Measurements from ENCODE around the gene PTPRN2. TPM values are rescaled to one million over a fixed set of nuclear protein-coding genes. Genes with fewer than 3 reads are reported as not detected.

The PTPRN2 gene
- polyA plus RNA-seq, 4 donors, result 1.6 to 11.7 (median 4.0) TPM

- no peak overlapping the region for H3K4me3 ChIP-seq (ENCODE audit: low read depth in 1 of 3, low read length in 3 of 3)
- H3K4me1 ChIP-seq (ENCODE audit: control insufficient read depth in 3 of 3, insufficient read depth in 2 of 3, low read depth in 1 of 3, low read length in 2 of 3), result no peaks in the 10 kb centered on the region
- H3K36me3 ChIP-seq (ENCODE audit: control insufficient read depth in 3 of 3, insufficient read depth in 2 of 3, low read depth in 1 of 3, low read length in 3 of 3), result no peaks in the 10 kb centered on the region
- peaks cover 0 to 3% (median 0%) of the 10 kb centered on the region in 3 donors for H3K27me3 ChIP-seq (ENCODE audit: control insufficient read depth in 3 of 3, insufficient read depth in 3 of 3, low read length in 3 of 3)
- peaks cover 0 to 9% of the 10 kb centered on the region in 2 donors for H3K9me3 ChIP-seq (ENCODE audit: control insufficient read depth in 2 of 2, insufficient read depth in 1 of 2, low read depth in 1 of 2, low read length in 1 of 2)
- no peak for DNase-seq
- 61 to 72% (median 62%) methylated on average over 13 to 14 of the region's 14 CpGs for WGBS, 3 donors
- FAIRE-seq, result no peak
- no peak overlapping the region for H3K27ac ChIP-seq (ENCODE audit: low read depth in 1 of 3, low read length in 2 of 3)
These were observed 660.2 kb downstream of the PTPRN2 start for GRCh38 chr7:157927313-157927925.

- DNase-seq (no peak), FAIRE-seq (no peak)
- Histone ChIP-seq H3K9me3 (ENCODE audit: control insufficient read depth in 2 of 2, insufficient read depth in 1 of 2, low read depth in 1 of 2, low read length in 1 of 2) (peaks cover 0 to 9% of the 10 kb centered on the region in 2 donors), H3K4me3 (ENCODE audit: low read depth in 1 of 3, low read length in 3 of 3) (no peak overlapping the region), H3K27ac (ENCODE audit: low read depth in 1 of 3, low read length in 2 of 3) (no peak overlapping the region), H3K27me3 (ENCODE audit: control insufficient read depth in 3 of 3, insufficient read depth in 3 of 3, low read length in 3 of 3) (peaks cover 0 to 3% (median 0%) of the 10 kb centered on the region in 3 donors), H3K4me1 (ENCODE audit: control insufficient read depth in 3 of 3, insufficient read depth in 2 of 3, low read depth in 1 of 3, low read length in 2 of 3) (no peaks in the 10 kb centered on the region), H3K36me3 (ENCODE audit: control insufficient read depth in 3 of 3, insufficient read depth in 2 of 3, low read depth in 1 of 3, low read length in 3 of 3) (no peaks in the 10 kb centered on the region)
- 53 to 68% (median 58%) methylated on average over 16 of the region's 16 CpGs for WGBS, 3 donors
These were observed 661.0 kb downstream of the PTPRN2 start for GRCh38 chr7:157926521-157927150.

GRCh38 chr7:157926107-157926506 lies 661.5 kb downstream of the PTPRN2 start:
- Histone ChIP-seq H3K27me3 (ENCODE audit: control insufficient read depth in 3 of 3, insufficient read depth in 3 of 3, low read length in 3 of 3) (peaks cover 0 to 3% (median 0%) of the 10 kb centered on the region in 3 donors), H3K4me1 (ENCODE audit: control insufficient read depth in 3 of 3, insufficient read depth in 2 of 3, low read depth in 1 of 3, low read length in 2 of 3) (no peaks in the 10 kb centered on the region), H3K36me3 (ENCODE audit: control insufficient read depth in 3 of 3, insufficient read depth in 2 of 3, low read depth in 1 of 3, low read length in 3 of 3) (no peaks in the 10 kb centered on the region), H3K27ac (ENCODE audit: low read depth in 1 of 3, low read length in 2 of 3) (no peak overlapping the region), H3K4me3 (ENCODE audit: low read depth in 1 of 3, low read length in 3 of 3) (no peak overlapping the region), H3K9me3 (ENCODE audit: control insufficient read depth in 2 of 2, insufficient read depth in 1 of 2, low read depth in 1 of 2, low read length in 1 of 2) (peaks cover 0 to 13% of the 10 kb centered on the region in 2 donors)
- 49 to 52% (median 51%) methylated on average over 5 of the region's 5 CpGs for WGBS, 3 donors
- no peak for DNase-seq
- no peak for FAIRE-seq

- peaks cover 0 to 3% (median 0%) of the 10 kb centered on the region in 3 donors for H3K27me3 ChIP-seq (ENCODE audit: control insufficient read depth in 3 of 3, insufficient read depth in 3 of 3, low read length in 3 of 3)
- no peak for FAIRE-seq
- no peak overlapping the region for H3K4me3 ChIP-seq (ENCODE audit: low read depth in 1 of 3, low read length in 3 of 3)
- 84 to 88% (median 88%) methylated on average over 17 of the region's 17 CpGs for WGBS, 3 donors
- H3K27ac ChIP-seq (ENCODE audit: low read depth in 1 of 3, low read length in 2 of 3), result no peak overlapping the region
- peaks cover 0 to 8% of the 10 kb centered on the region in 2 donors for H3K9me3 ChIP-seq (ENCODE audit: control insufficient read depth in 2 of 2, insufficient read depth in 1 of 2, low read depth in 1 of 2, low read length in 1 of 2)
- H3K36me3 ChIP-seq (ENCODE audit: control insufficient read depth in 3 of 3, insufficient read depth in 2 of 3, low read depth in 1 of 3, low read length in 3 of 3), result no peaks in the 10 kb centered on the region
- no peaks in the 10 kb centered on the region for H3K4me1 ChIP-seq (ENCODE audit: control insufficient read depth in 3 of 3, insufficient read depth in 2 of 3, low read depth in 1 of 3, low read length in 2 of 3)
- DNase-seq, result no peak
These were observed 662.2 kb downstream of the PTPRN2 start for GRCh38 chr7:157925383-157925875.

- H3K27ac ChIP-seq (ENCODE audit: low read depth in 1 of 3, low read length in 2 of 3), result no peak overlapping the region
- no peak overlapping the region for H3K4me3 ChIP-seq (ENCODE audit: low read depth in 1 of 3, low read length in 3 of 3)
- DNase-seq (no peak), FAIRE-seq (no peak)
- H3K9me3 ChIP-seq (ENCODE audit: control insufficient read depth in 2 of 2, insufficient read depth in 1 of 2, low read depth in 1 of 2, low read length in 1 of 2), result peaks cover 0 to 8% of the 10 kb centered on the region in 2 donors
- no peaks in the 10 kb centered on the region for H3K4me1 ChIP-seq (ENCODE audit: control insufficient read depth in 3 of 3, insufficient read depth in 2 of 3, low read depth in 1 of 3, low read length in 2 of 3)
- H3K27me3 ChIP-seq (ENCODE audit: control insufficient read depth in 3 of 3, insufficient read depth in 3 of 3, low read length in 3 of 3), result peaks cover 0 to 3% (median 0%) of the 10 kb centered on the region in 3 donors
- WGBS, 3 donors, result 86 to 89% (median 88%) methylated on average over 15 to 16 of the region's 16 CpGs
- no peaks in the 10 kb centered on the region for H3K36me3 ChIP-seq (ENCODE audit: control insufficient read depth in 3 of 3, insufficient read depth in 2 of 3, low read depth in 1 of 3, low read length in 3 of 3)
These were observed 663.6 kb downstream of the PTPRN2 start for GRCh38 chr7:157923903-157924630.

- 87 to 96% (median 89%) methylated on average over 8 of the region's 8 CpGs for WGBS, 3 donors
- Histone ChIP-seq H3K27me3 (ENCODE audit: control insufficient read depth in 3 of 3, insufficient read depth in 3 of 3, low read length in 3 of 3) (peaks cover 0 to 3% (median 0%) of the 10 kb centered on the region in 3 donors), H3K4me3 (ENCODE audit: low read depth in 1 of 3, low read length in 3 of 3) (no peak overlapping the region), H3K9me3 (ENCODE audit: control insufficient read depth in 2 of 2, insufficient read depth in 1 of 2, low read depth in 1 of 2, low read length in 1 of 2) (peaks cover 0 to 10% of the 10 kb centered on the region in 2 donors), H3K36me3 (ENCODE audit: control insufficient read depth in 3 of 3, insufficient read depth in 2 of 3, low read depth in 1 of 3, low read length in 3 of 3) (no peaks in the 10 kb centered on the region), H3K4me1 (ENCODE audit: control insufficient read depth in 3 of 3, insufficient read depth in 2 of 3, low read depth in 1 of 3, low read length in 2 of 3) (no peaks in the 10 kb centered on the region), H3K27ac (ENCODE audit: low read depth in 1 of 3, low read length in 2 of 3) (no peak overlapping the region)
- DNase-seq, result no peak
- no peak for FAIRE-seq
These were observed 665.0 kb downstream of the PTPRN2 start for GRCh38 chr7:157922576-157922975.

- Histone ChIP-seq H3K27me3 (ENCODE audit: control insufficient read depth in 3 of 3, insufficient read depth in 3 of 3, low read length in 3 of 3) (no peaks in the 10 kb centered on the region), H3K36me3 (ENCODE audit: control insufficient read depth in 3 of 3, insufficient read depth in 2 of 3, low read depth in 1 of 3, low read length in 3 of 3) (no peaks in the 10 kb centered on the region), H3K9me3 (ENCODE audit: control insufficient read depth in 2 of 2, insufficient read depth in 1 of 2, low read depth in 1 of 2, low read length in 1 of 2) (peaks cover 0 to 24% of the 10 kb centered on the region in 2 donors), H3K4me1 (ENCODE audit: control insufficient read depth in 3 of 3, insufficient read depth in 2 of 3, low read depth in 1 of 3, low read length in 2 of 3) (no peaks in the 10 kb centered on the region), H3K4me3 (ENCODE audit: low read depth in 1 of 3, low read length in 3 of 3) (no peak overlapping the region), H3K27ac (ENCODE audit: low read depth in 1 of 3, low read length in 2 of 3) (no peak overlapping the region)
- FAIRE-seq, result no peak
- 89 to 91% (median 89%) methylated on average over 29 of the region's 29 CpGs for WGBS, 3 donors
- no peak for DNase-seq
These were observed 669.1 kb downstream of the PTPRN2 start for GRCh38 chr7:157918326-157919080.
